ENCODE measurements around the gene EGLN1. TPM values are rescaled to one million over a fixed set of nuclear protein-coding genes. Genes with fewer than 3 reads are reported as not detected.

The EGLN1 gene
- total RNA-seq, 4 donors from 2014 or later: 43.9 to 79.9 (median 58.7) TPM

DNA sequence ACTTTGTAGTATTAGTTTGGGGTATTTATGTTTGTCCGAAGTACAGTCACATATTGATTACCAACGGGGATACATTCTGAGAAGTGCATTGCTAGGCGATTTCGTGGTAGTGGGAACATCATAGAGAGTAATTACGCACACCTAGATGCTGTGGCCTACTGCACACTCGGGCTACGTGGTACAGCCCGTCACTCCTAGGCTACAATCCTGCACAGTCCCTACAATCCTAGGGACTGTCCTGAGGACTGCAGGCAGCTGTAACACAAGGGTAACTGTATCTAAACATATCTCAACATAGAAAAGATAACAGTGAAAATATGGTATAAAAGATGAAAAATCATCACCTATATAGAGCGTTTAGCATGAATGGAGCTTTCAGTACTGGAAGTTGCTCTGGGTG is 103.0 kb downstream of the EGLN1 start:
- no peaks in the 10 kb centered on the region for H3K9me3 ChIP-seq
- no peaks in the 10 kb centered on the region for H3K4me1 ChIP-seq
- intact Hi-C loops (cut with DNase I): no loop called here
- no peaks in the 10 kb centered on the region for H3K27me3 ChIP-seq
- DNase-seq (ENCODE audit: extremely low spot score): peak; percentile 86
- no peak overlapping the region for H3K4me3 ChIP-seq
- no peaks in the 10 kb centered on the region for H3K36me3 ChIP-seq
- TF ChIP-seq EP300 (IDR thresholded peaks at IDR 0.05) (no peak), POLR2AphosphoS5 (IDR thresholded peaks at IDR 0.05) (no peak), POLR2A (IDR thresholded peaks at IDR 0.05; ENCODE audit: low read depth) (no peak)
- TF ChIP-seq, protein P1, sequence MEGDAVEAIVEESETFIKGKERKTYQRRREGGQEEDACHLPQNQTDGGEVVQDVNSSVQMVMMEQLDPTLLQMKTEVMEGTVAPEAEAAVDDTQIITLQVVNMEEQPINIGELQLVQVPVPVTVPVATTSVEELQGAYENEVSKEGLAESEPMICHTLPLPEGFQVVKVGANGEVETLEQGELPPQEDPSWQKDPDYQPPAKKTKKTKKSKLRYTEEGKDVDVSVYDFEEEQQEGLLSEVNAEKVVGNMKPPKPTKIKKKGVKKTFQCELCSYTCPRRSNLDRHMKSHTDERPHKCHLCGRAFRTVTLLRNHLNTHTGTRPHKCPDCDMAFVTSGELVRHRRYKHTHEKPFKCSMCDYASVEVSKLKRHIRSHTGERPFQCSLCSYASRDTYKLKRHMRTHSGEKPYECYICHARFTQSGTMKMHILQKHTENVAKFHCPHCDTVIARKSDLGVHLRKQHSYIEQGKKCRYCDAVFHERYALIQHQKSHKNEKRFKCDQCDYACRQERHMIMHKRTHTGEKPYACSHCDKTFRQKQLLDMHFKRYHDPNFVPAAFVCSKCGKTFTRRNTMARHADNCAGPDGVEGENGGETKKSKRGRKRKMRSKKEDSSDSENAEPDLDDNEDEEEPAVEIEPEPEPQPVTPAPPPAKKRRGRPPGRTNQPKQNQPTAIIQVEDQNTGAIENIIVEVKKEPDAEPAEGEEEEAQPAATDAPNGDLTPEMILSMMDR (IDR thresholded peaks at IDR 0.05): no peak
- no peak overlapping the region for H3K27ac ChIP-seq (replicated peaks in 1 of 4)
- 96% methylated on average over 9 of the region's 9 CpGs for WGBS

DNA sequence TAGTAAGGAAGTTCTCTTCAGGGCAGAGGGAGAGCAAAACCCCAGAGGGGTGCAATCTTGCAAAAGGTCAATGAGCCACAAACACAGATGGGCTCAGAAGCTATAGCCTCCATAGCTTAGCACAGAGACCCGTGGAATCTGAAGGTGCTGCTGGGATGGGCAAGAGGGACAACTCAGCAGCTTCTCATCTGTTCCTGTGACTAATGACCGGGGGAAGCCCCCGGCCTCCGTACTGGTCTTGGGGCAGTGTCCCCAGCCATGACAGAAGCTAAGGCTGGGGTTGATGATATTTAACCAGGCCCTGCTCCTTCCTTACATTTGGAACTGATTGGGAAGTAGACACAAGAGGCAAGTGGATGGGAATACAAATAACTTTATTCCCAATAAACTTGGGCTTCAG is 103.5 kb downstream of the EGLN1 start:
- WGBS: 86% methylated on average over 3 of the region's 4 CpGs
- intact Hi-C loops (cut with DNase I): no loop called here
- TF ChIP-seq, protein P1 (IDR thresholded peaks at IDR 0.05): no peak
- no peak for TF ChIP-seq POLR2AphosphoS5 (IDR thresholded peaks at IDR 0.05)
- TF ChIP-seq POLR2A (IDR thresholded peaks at IDR 0.05; ENCODE audit: low read depth): no peak
- TF ChIP-seq EP300 (IDR thresholded peaks at IDR 0.05): no peak

DNA sequence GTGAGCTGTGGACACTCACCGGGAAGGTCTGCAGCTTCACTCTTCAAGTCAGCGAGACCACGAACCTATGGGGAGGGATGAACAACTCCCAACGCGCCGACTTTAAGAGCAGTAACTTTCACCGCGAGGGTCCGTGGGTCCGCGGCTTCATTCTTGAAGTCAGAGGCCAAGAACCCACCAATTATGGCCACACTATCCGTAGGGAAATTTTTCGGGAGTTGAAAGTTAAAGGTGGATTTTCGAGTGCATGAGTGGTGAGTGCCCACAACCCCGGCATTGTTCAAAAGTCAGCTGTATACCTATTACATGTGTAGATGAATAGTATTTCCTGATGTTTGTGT is 104.1 kb downstream of the EGLN1 start:
- no peak overlapping the region for H3K27ac ChIP-seq (replicated peaks in 1 of 4)

More for the DNA sequence above, 103.5 kb downstream of the EGLN1 start:
- Histone ChIP-seq H3K9me3 (no peaks in the 10 kb centered on the region), H3K27ac (replicated peaks in 1 of 4) (no peak overlapping the region), H3K4me1 (no peaks in the 10 kb centered on the region), H3K27me3 (no peaks in the 10 kb centered on the region), H3K4me3 (no peak overlapping the region), H3K36me3 (no peaks in the 10 kb centered on the region)
- peak; percentile 83 for DNase-seq (ENCODE audit: extremely low spot score)

DNA sequence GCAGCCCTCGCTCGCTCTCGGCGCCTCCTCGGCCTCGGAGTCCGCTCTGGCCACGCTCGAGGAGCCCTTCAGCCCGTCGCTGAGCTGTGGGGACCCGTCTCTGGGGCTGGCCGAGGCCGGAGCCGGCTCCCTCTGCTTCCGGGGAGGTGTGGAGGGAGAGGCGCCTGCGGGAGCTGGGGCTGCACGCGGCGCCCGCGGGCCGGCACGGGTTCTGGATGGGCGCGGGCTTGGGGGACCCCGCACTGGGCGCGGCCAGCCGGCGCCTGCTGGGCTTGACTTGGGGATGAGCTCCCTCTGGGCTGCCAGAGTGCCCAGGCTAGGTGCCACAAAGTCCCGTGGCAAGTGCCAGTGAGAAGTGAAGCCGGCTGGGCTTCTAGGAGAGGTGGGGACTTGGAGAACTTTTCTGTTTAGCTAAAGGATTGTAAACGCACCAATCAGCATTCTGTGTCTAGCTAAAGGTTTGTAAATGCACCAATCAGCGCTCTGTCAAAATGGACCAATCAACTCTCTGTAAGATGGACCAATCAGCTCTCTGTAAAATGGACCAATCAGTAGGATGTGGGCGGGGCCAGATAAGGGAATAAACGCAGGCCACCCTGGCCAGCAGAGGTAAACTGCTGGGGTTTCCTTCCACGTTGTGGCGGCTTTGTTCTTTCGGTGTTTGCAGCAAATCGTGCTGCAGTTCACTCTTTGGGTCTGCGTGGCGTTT is 104.6 kb downstream of the EGLN1 start:
- intact Hi-C loops (cut with DNase I): no loop called here
- no peak overlapping the region for H3K4me3 ChIP-seq
- DNase-seq (ENCODE audit: extremely low spot score): peak; percentile 50
- no peak overlapping the region for H3K27ac ChIP-seq (replicated peaks in 1 of 4)
- H3K36me3 ChIP-seq: no peaks in the 10 kb centered on the region
- no peak for TF ChIP-seq EP300 (IDR thresholded peaks at IDR 0.05)
- TF ChIP-seq, protein P1 (IDR thresholded peaks at IDR 0.05): no peak
- TF ChIP-seq POLR2AphosphoS5 (IDR thresholded peaks at IDR 0.05): no peak
- TF ChIP-seq POLR2A (IDR thresholded peaks at IDR 0.05; ENCODE audit: low read depth): no peak
- H3K27me3 ChIP-seq: no peaks in the 10 kb centered on the region
- H3K4me1 ChIP-seq: no peaks in the 10 kb centered on the region
- WGBS: 93% methylated on average over 22 of the region's 44 CpGs
- no peaks in the 10 kb centered on the region for H3K9me3 ChIP-seq

More for the DNA sequence above, 104.1 kb downstream of the EGLN1 start:
- H3K9me3 ChIP-seq: no peaks in the 10 kb centered on the region
- peak; percentile 57 for DNase-seq (ENCODE audit: extremely low spot score)
- no peaks in the 10 kb centered on the region for H3K27me3 ChIP-seq
- TF ChIP-seq EP300 (IDR thresholded peaks at IDR 0.05): no peak
- TF ChIP-seq POLR2A (IDR thresholded peaks at IDR 0.05; ENCODE audit: low read depth): no peak
- TF ChIP-seq, protein P1 (IDR thresholded peaks at IDR 0.05): no peak
- no peak for TF ChIP-seq POLR2AphosphoS5 (IDR thresholded peaks at IDR 0.05)
- intact Hi-C loops (cut with DNase I): no loop called here
- H3K4me3 ChIP-seq: no peak overlapping the region
- WGBS: 95% methylated on average over 15 of the region's 15 CpGs
- no peaks in the 10 kb centered on the region for H3K4me1 ChIP-seq
- no peaks in the 10 kb centered on the region for H3K36me3 ChIP-seq

DNA sequence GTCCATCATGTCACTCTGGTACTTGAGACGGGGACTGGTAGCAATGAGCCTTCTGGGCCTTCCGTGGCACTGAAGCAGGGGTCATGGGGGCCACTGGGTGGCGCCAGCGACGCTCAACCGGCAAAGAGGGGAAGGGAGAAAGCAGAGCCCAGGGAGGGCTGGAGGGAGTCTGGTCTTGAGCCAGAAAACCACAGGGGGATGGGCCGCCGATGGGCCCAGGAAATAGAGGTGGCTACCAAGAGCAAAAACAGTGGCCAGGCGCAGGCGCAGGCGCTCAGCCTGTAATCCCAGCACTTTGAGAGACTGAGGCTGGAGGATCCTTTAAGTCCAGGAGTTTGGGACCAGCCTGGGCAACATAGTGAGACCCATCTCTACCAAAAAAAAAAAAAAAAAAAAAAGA is 106.2 kb downstream of the EGLN1 start:
- Histone ChIP-seq H3K9me3 (no peaks in the 10 kb centered on the region), H3K36me3 (no peaks in the 10 kb centered on the region), H3K27me3 (no peaks in the 10 kb centered on the region), H3K4me1 (no peaks in the 10 kb centered on the region), H3K27ac (replicated peaks in 1 of 4) (no peak overlapping the region), H3K4me3 (no peak overlapping the region)
- TF ChIP-seq, protein P1 (IDR thresholded peaks at IDR 0.05): peak in 2 of 3 experiments; percentile 15 to 42
- TF ChIP-seq POLR2A (IDR thresholded peaks at IDR 0.05; ENCODE audit: low read depth): no peak
- TF ChIP-seq EP300 (IDR thresholded peaks at IDR 0.05): no peak
- intact Hi-C loops (cut with DNase I): no loop called here
- peak; percentile 75 for DNase-seq (ENCODE audit: extremely low spot score)
- WGBS: 45% methylated on average over 11 of the region's 11 CpGs

Measured in esophagus muscularis mucosa (tissue), 4 donors.